Stimulated activated CD4-positive, alpha-beta T cell treated with anti-CD3 and anti-CD28 coated beads, Interleukin-4, amount 100 ng/mL, for 4 hours (primary cell): Measurements from ENCODE around the gene MAP3K6.
"Not testable (repeated sequence)": the region's sequence is repeated elsewhere in the genome, so short reads cannot be mapped to it uniquely, and the experiment has no call there.

Experiments
- DNase-seq, 2 experiments: peaks; one replicate each; pipeline ENCODE4 v3.0.0-alpha.2; 2020

The MAP3K6 gene, protein sequence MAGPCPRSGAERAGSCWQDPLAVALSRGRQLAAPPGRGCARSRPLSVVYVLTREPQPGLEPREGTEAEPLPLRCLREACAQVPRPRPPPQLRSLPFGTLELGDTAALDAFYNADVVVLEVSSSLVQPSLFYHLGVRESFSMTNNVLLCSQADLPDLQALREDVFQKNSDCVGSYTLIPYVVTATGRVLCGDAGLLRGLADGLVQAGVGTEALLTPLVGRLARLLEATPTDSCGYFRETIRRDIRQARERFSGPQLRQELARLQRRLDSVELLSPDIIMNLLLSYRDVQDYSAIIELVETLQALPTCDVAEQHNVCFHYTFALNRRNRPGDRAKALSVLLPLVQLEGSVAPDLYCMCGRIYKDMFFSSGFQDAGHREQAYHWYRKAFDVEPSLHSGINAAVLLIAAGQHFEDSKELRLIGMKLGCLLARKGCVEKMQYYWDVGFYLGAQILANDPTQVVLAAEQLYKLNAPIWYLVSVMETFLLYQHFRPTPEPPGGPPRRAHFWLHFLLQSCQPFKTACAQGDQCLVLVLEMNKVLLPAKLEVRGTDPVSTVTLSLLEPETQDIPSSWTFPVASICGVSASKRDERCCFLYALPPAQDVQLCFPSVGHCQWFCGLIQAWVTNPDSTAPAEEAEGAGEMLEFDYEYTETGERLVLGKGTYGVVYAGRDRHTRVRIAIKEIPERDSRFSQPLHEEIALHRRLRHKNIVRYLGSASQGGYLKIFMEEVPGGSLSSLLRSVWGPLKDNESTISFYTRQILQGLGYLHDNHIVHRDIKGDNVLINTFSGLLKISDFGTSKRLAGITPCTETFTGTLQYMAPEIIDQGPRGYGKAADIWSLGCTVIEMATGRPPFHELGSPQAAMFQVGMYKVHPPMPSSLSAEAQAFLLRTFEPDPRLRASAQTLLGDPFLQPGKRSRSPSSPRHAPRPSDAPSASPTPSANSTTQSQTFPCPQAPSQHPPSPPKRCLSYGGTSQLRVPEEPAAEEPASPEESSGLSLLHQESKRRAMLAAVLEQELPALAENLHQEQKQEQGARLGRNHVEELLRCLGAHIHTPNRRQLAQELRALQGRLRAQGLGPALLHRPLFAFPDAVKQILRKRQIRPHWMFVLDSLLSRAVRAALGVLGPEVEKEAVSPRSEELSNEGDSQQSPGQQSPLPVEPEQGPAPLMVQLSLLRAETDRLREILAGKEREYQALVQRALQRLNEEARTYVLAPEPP (N-terminal part only)

DNA sequence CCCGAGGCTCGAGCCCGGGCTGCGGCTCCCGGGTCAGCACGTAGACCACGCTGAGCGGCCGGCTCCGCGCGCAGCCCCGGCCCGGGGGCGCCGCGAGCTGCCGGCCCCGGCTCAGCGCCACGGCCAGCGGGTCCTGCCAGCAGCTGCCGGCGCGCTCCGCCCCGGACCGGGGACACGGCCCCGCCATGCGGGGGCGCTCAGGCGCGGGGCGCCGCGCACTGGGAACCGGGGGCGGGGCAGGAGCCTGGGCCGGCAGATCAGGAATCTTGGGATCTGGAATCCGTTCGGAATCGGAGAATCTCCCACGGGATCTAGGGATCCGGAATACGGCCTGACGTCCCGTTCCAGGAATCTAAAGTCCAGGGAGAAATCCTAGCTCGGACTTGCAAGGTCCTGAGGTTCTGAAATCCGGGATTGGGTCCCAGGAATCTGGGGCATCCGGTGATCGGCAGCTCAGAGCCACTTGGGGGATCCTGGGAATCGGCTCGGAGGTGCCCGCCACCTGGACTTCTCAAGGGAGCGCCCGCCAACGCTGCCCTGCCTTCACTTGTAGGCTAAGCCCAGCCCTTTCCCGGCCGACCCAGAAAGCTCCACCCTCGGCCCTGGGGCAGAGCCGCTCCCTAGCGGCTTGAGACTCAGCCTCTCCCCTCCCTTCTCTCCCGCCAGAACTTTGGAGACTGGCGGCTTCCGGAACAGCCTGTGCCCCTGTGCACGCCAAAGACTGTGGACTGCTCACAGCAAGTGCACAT is at the start of gene MAP3K6:
Gene MAP3K6, minus strand, starts transcription at position 551 of the 749 bp plus-strand sequence. Its CDS starts 364 bp downstream, at position 187.
- DNase-seq = peak in 1 of 2 experiments; percentile 32

- no peak for DNase-seq
Measured at GRCh38 chr1:27414091-27414490, 47.3 kb upstream of the MAP3K6 start.

DNA sequence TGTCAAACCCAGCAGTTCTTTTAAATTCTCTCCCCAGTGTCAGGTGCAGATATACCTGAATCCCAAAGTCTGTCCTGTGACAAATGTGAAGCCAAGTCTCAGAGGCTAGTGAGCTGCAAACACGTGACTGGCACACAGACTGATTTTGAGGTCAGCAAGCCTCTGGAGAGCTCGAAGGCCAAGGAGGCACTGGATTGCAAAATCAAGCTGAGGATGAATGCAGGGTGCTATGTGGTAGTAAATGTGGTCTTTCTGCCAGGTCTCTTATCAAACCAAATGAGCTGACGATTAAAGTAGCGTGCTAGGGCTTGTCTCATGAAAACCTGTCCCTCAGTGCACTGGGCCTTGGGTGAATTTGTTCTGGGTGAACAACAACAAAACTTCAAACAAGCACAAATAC is 46.2 kb upstream of the MAP3K6 start:
- no peak for DNase-seq

- no peak for DNase-seq
Measured at GRCh38 chr1:27412502-27412901, 45.7 kb upstream of the MAP3K6 start.

GRCh38 chr1:27410709-27411108 is 43.9 kb upstream of the MAP3K6 start:
- DNase-seq = no peak

- DNase-seq = no peak
Measured at GRCh38 chr1:27409669-27410068, 42.9 kb upstream of the MAP3K6 start.

- no peak for DNase-seq
Measured at GRCh38 chr1:27408151-27408550, 41.4 kb upstream of the MAP3K6 start.

- not testable (repeated sequence) for DNase-seq
Measured at GRCh38 chr1:27406791-27407190, 40.0 kb upstream of the MAP3K6 start.

DNA sequence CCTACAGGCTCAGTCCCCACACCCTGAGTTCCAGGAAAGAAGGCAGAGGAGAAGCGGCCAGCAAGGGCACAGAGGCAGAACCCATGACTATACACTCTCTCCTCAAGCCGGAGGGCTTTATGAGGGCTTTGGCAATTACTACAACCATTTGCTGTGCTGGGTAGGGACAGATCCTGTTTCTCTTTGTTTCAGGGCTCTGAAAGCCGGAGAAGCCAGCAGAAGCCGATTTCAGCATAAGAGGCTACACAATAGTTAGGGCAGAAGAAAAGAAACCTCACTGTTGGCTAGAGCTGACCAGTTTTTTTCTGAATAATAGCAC is 39.6 kb upstream of the MAP3K6 start:
- DNase-seq = no peak

DNA sequence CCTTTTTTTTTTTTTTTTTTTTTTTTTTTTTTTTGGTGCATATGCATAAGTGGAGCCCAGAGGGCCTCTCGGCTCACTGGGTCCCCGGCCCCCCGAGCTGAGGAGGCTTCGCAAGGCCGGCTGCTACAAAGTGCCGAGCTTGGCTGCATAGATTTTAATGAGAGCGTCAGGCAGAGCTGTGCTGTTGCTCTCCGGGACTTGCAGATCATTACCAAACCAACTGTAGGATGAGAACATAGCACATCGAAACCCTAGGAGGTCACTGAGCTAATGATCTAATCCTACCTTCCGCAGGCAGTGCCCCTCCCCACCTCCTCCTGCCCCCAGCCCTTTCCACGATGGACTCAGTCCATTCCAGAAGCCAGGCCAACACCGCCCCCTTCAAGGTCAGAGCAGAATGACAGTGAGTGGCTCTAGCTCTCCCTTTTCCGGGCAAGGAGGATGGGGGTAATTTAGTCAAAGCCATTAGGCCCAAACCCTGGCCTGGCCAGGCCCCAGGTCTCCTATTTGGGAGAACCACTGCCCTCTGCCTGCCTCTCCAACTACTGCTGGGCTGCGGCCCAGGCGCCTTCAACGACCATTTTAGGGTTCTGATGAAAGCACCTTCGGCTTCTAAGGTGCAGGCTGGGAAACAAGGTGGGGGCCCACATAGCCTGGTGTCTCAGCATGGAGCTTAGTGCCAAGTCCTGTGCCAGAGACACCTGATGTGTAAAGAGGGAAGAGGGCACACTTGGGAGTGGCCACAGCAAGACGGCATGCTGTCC is 39.0 kb upstream of the MAP3K6 start:
- DNase-seq = not testable (repeated sequence)

GRCh38 chr1:27405074-27405473 is 38.3 kb upstream of the MAP3K6 start:
- DNase-seq = no peak

GRCh38 chr1:27403931-27404330 is 37.2 kb upstream of the MAP3K6 start:
- no peak for DNase-seq

- DNase-seq = peak in 1 of 2 experiments; percentile 12
Measured at GRCh38 chr1:27403065-27403726, 36.4 kb upstream of the MAP3K6 start.

- DNase-seq = no peak
Measured at GRCh38 chr1:27402349-27402754, 35.6 kb upstream of the MAP3K6 start.

DNA sequence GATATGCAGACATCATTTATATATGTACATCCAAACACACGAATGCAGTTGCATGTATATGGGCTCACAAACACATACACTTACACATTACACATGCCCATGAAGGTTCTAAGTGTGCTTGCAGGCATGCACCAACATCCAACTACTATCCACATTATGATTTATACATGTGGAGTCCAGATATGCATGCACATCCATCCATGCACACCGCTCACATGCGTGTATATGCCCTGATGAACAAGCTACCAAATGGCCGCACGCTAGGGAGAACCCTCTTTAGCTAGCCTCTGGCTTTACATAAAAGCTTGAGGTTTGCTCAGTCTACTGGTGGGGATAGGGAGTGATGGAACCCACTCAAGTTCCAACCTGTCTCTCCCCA is 34.2 kb upstream of the MAP3K6 start:
- DNase-seq = no peak

GRCh38 chr1:27400082-27400962 is 33.6 kb upstream of the MAP3K6 start:
- no peak for DNase-seq

DNA sequence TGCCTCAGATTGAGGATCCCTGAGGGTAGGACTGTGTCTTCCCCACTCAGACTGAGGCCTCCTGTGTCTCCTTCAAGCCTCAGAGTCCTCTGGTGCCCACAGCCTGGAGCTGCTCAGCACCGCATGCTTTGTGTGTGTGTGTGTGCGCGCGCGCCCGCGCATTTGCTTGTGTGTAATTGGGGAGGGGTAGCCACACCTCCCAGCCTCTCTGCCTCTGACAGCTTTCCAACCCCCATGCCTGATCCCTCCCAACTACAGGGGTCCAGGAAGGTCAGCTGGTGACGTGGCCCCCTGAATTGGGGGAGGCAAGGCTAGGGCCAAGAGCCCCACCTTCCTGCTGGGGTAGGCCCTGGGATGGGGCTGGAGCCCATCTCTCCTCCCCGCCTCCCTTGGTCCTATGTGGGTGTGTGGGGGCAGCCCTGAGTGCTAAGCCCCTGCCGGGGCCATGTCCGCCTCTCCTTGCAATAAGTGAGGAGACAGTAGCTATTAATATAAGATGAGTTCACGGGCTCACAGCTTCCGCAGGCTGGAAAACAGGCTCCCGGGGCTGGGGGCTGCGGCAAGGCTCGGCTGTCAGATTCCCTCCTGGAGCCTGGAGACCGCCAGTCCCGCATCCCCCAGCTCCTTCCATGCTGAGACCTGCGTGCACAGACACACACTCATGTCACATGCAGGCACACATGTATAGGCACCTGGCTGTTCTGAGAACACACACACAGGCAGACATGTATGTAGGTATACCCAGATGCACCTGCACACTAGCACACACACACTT is 32.7 kb upstream of the MAP3K6 start:
- no peak for DNase-seq

GRCh38 chr1:27398405-27399149 is 31.8 kb upstream of the MAP3K6 start:
- DNase-seq = no peak

DNA sequence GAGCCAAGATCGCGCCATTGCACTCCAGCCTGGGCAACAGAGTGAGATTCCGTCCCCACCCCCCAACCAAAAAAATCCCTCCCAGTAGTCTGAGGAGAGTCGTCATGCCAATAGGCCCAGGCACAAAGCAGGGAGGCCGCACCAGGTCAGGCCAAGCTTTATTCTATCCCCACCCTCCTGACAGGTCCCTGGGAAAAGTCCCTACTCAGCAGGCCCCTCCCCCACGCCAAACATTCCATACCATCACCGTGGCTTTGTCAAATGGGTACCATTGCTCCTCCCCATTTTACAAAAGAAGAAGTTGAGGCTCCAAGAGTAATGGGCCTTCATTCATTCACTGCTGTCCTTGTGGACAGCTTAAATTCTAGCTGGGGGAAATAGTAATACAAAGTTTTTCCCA is 31.0 kb upstream of the MAP3K6 start:
- no peak for DNase-seq
